Measurements from ENCODE around the gene CCNY. TPM values are rescaled to one million over a fixed set of nuclear protein-coding genes. Genes with fewer than 3 reads are reported as not detected.
A peak's percentile ranks its signal among the peaks of the same experiment; 100 is the strongest.

Gene CCNY
- total RNA-seq, 2 donors from 2014 or later: 60.5 to 65.9 TPM

GRCh38 chr10:35449944-35450343 lies 113.6 kb downstream of the CCNY start:
- DNase-seq: no peak
- Histone ChIP-seq H3K36me3 (ENCODE audit: control insufficient read depth, insufficient read depth, low read length) (no peaks in the 10 kb centered on the region), H3K4me3 (ENCODE audit: low read length) (no peak overlapping the region), H3K9ac (ENCODE audit: extremely low read depth, low read length, poor library complexity, severe bottlenecking) (no peak overlapping the region), H3K27ac (ENCODE audit: low read depth, low read length) (no peak overlapping the region), H3K4me1 (ENCODE audit: control insufficient read depth, insufficient read depth, low read length) (peaks cover 3% of the 10 kb centered on the region), H3K9me3 (ENCODE audit: control insufficient read depth, low read length) (peaks cover 18% of the 10 kb centered on the region), H3K27me3 (ENCODE audit: control insufficient read depth, insufficient read depth, low read length, poor library complexity, severe bottlenecking) (no peaks in the 10 kb centered on the region)
- Mint-ChIP-seq H3K27ac (peak overlapping the region; percentile 6), H3K4me3 (no peak overlapping the region), H3K4me1 (peaks cover 26% of the 10 kb centered on the region), H3K27me3 (ENCODE audit: insufficient read depth) (no peaks in the 10 kb centered on the region), H3K9me3 (peaks cover 10% of the 10 kb centered on the region), H3K36me3 (ENCODE audit: low read depth) (peaks cover under 1% of the 10 kb centered on the region)
- WGBS, 2 experiments (ENCODE audit: insufficient coverage in 1 of 2, insufficient read length in 1 of 2): 75 to 80% methylated on average over 4 to 5 of the region's 5 CpGs
- TF ChIP-seq CTCF (conservative IDR thresholded peaks at IDR 0.05): no peak

- H3K27me3 ChIP-seq (ENCODE audit: control insufficient read depth, insufficient read depth, low read length, poor library complexity, severe bottlenecking): no peaks in the 10 kb centered on the region
- no peaks in the 10 kb centered on the region for H3K36me3 Mint-ChIP-seq (ENCODE audit: low read depth)
- no peak overlapping the region for H3K9ac ChIP-seq (ENCODE audit: extremely low read depth, low read length, poor library complexity, severe bottlenecking)
- no peaks in the 10 kb centered on the region for H3K36me3 ChIP-seq (ENCODE audit: control insufficient read depth, insufficient read depth, low read length)
- H3K4me1 Mint-ChIP-seq: peaks cover 26% of the 10 kb centered on the region
- no peak overlapping the region for H3K4me3 ChIP-seq (ENCODE audit: low read length)
- H3K4me3 Mint-ChIP-seq: no peak overlapping the region
- 83 to 90% methylated on average over 3 to 8 of the region's 8 CpGs for WGBS, 2 experiments (ENCODE audit: insufficient coverage in 1 of 2, insufficient read length in 1 of 2)
- no peaks in the 10 kb centered on the region for H3K27me3 Mint-ChIP-seq (ENCODE audit: insufficient read depth)
- H3K4me1 ChIP-seq (ENCODE audit: control insufficient read depth, insufficient read depth, low read length): peaks cover 3% of the 10 kb centered on the region
- TF ChIP-seq CTCF (conservative IDR thresholded peaks at IDR 0.05): no peak
- no peak overlapping the region for H3K27ac ChIP-seq (ENCODE audit: low read depth, low read length)
- peaks cover 4% of the 10 kb centered on the region for H3K9me3 ChIP-seq (ENCODE audit: control insufficient read depth, low read length)
- H3K27ac Mint-ChIP-seq: peak overlapping the region; percentile 52
- peak; percentile 60 for DNase-seq
- peaks cover 2% of the 10 kb centered on the region for H3K9me3 Mint-ChIP-seq
Measured at GRCh38 chr10:35451151-35452016, 115.1 kb downstream of the CCNY start.

GRCh38 chr10:35452171-35452570 lies 115.9 kb downstream of the CCNY start:
- Mint-ChIP-seq H3K27ac (no peak overlapping the region), H3K4me1 (peaks cover 26% of the 10 kb centered on the region), H3K36me3 (ENCODE audit: low read depth) (no peaks in the 10 kb centered on the region), H3K4me3 (no peak overlapping the region), H3K9me3 (no peaks in the 10 kb centered on the region), H3K27me3 (ENCODE audit: insufficient read depth) (no peaks in the 10 kb centered on the region)
- peaks cover 3% of the 10 kb centered on the region for H3K4me1 ChIP-seq (ENCODE audit: control insufficient read depth, insufficient read depth, low read length)
- no peak overlapping the region for H3K27ac ChIP-seq (ENCODE audit: low read depth, low read length)
- no peaks in the 10 kb centered on the region for H3K36me3 ChIP-seq (ENCODE audit: control insufficient read depth, insufficient read depth, low read length)
- no peaks in the 10 kb centered on the region for H3K27me3 ChIP-seq (ENCODE audit: control insufficient read depth, insufficient read depth, low read length, poor library complexity, severe bottlenecking)
- TF ChIP-seq CTCF (conservative IDR thresholded peaks at IDR 0.05): no peak
- DNase-seq: no peak
- no peaks in the 10 kb centered on the region for H3K9me3 ChIP-seq (ENCODE audit: control insufficient read depth, low read length)
- no peak overlapping the region for H3K9ac ChIP-seq (ENCODE audit: extremely low read depth, low read length, poor library complexity, severe bottlenecking)
- H3K4me3 ChIP-seq (ENCODE audit: low read length): no peak overlapping the region
- WGBS, 2 experiments (ENCODE audit: insufficient coverage in 1 of 2, insufficient read length in 1 of 2): 88% methylated on average over 1 of the region's 1 CpG; no CpG with 5 or more reads in 1 of the 2 experiments
